ENCODE data around the gene HDGFL2.
"Not testable (repeated sequence)": the region's sequence is repeated elsewhere in the genome, so short reads cannot be mapped to it uniquely, and the experiment has no call there.

HDGFL2 gene

GRCh38 chr19:4521888-4522242 lies 49.8 kb downstream of the HDGFL2 start:
- no peak for TF ChIP-seq CTCF (IDR thresholded peaks at IDR 0.05)
- no peak overlapping the region for H3K4me3 ChIP-seq
- intact Hi-C loops (cut with DNase I; ENCODE audit: low total_unique reads): loop anchor here (5.0 kb wide), 1 partner anchor 255 kb away; no protein-coding TSS in a partner anchor
- DNase-seq: no peak
- no peak overlapping the region for H3K27ac ChIP-seq
- no peaks in the 10 kb centered on the region for H3K36me3 ChIP-seq
- peaks cover 0 to 56% of the 10 kb centered on the region in 2 donors for H3K27me3 ChIP-seq
- H3K4me1 ChIP-seq: peaks cover 0 to 16% (median 10%) of the 10 kb centered on the region in 4 donors
- no peaks in the 10 kb centered on the region for H3K9me3 ChIP-seq

- peaks cover 0 to 50% of the 10 kb centered on the region in 2 donors for H3K27me3 ChIP-seq
- no peaks in the 10 kb centered on the region for H3K36me3 ChIP-seq
- H3K4me1 ChIP-seq: peaks cover 0 to 16% (median 10%) of the 10 kb centered on the region in 4 donors
- no peak for TF ChIP-seq CTCF (IDR thresholded peaks at IDR 0.05)
- intact Hi-C loops (cut with DNase I; ENCODE audit: low total_unique reads): loop anchor here (5.0 kb wide), 1 partner anchor 255 kb away; no protein-coding TSS in a partner anchor
- H3K4me3 ChIP-seq: no peak overlapping the region
- DNase-seq: no peak
- no peak overlapping the region for H3K27ac ChIP-seq
- H3K9me3 ChIP-seq: no peaks in the 10 kb centered on the region
These were observed 50.4 kb downstream of the HDGFL2 start for GRCh38 chr19:4522291-4523002.

- no peak for DNase-seq
- H3K9me3 ChIP-seq: no peaks in the 10 kb centered on the region
- TF ChIP-seq CTCF (IDR thresholded peaks at IDR 0.05): peak; percentile 27 to 29
- intact Hi-C loops (cut with DNase I; ENCODE audit: low total_unique reads): loop anchor here (5.0 kb wide), 1 partner anchor 256 kb away; no protein-coding TSS in a partner anchor
- H3K27me3 ChIP-seq: peaks cover 0 to 41% of the 10 kb centered on the region in 2 donors
- H3K4me1 ChIP-seq: peaks cover 0 to 12% (median 3%) of the 10 kb centered on the region in 4 donors
- H3K36me3 ChIP-seq: no peaks in the 10 kb centered on the region
- H3K4me3 ChIP-seq: no peak overlapping the region
- H3K27ac ChIP-seq: no peak overlapping the region
These were observed 51.4 kb downstream of the HDGFL2 start for GRCh38 chr19:4523306-4524110.

GRCh38 chr19:4524808-4525562 lies 52.9 kb downstream of the HDGFL2 start:
- DNase-seq: peak in 1 of 2 donors; percentile 45
- H3K36me3 ChIP-seq: no peaks in the 10 kb centered on the region
- H3K27me3 ChIP-seq: peaks cover 0 to 38% of the 10 kb centered on the region in 2 donors
- peak; percentile 48 to 70 for TF ChIP-seq CTCF (IDR thresholded peaks at IDR 0.05)
- no peak overlapping the region for H3K4me3 ChIP-seq
- no peaks in the 10 kb centered on the region for H3K4me1 ChIP-seq
- intact Hi-C loops (cut with DNase I; ENCODE audit: low total_unique reads): loop anchor here (5.0 kb wide), 1 partner anchor 258 kb away; no protein-coding TSS in a partner anchor
- no peaks in the 10 kb centered on the region for H3K9me3 ChIP-seq
- no peak overlapping the region for H3K27ac ChIP-seq

- TF ChIP-seq CTCF (IDR thresholded peaks at IDR 0.05): no peak
- intact Hi-C loops (cut with DNase I; ENCODE audit: low total_unique reads): no loop called here
- Histone ChIP-seq H3K27me3 (peaks cover 0 to 43% of the 10 kb centered on the region in 2 donors), H3K4me1 (no peaks in the 10 kb centered on the region), H3K27ac (no peak overlapping the region), H3K9me3 (no peaks in the 10 kb centered on the region), H3K36me3 (no peaks in the 10 kb centered on the region), H3K4me3 (no peak overlapping the region)
- no peak for DNase-seq
These were observed 53.5 kb downstream of the HDGFL2 start for GRCh38 chr19:4525563-4526002.

- H3K9me3 ChIP-seq; H3K4me1 ChIP-seq; H3K27ac ChIP-seq; H3K4me3 ChIP-seq; DNase-seq; H3K36me3 ChIP-seq; intact Hi-C loops (cut with DNase I; ENCODE audit: low total_unique reads): not testable (repeated sequence)
- peaks cover 0 to 45% of the 10 kb centered on the region in 2 donors for H3K27me3 ChIP-seq
These were observed 55.3 kb downstream of the HDGFL2 start for GRCh38 chr19:4527377-4527776.

All from tibial artery (tissue), 4 donors.